GM12878 (cell line): ENCODE measurements around the gene MMEL1. TPM values are rescaled to one million over a fixed set of nuclear protein-coding genes. Genes with fewer than 3 reads are reported as not detected.

ENCODE experiments used
- ATAC-seq: fragments of 200-7000 bp; cut with Tn5 transposase; 3 replicates; pipeline ENCODE4 v1.9.1; 2020; ENCODE audit warnings: mild to moderate bottlenecking, moderate library complexity
- BruUV-seq: library from RNA; stranded (reverse); fragments of 400-500 nt; replicated peaks from 2 replicates; lab custom pipeline; 2021; lab: Mats Ljungman, UMichigan
- CTCF ChIA-PET: fragments of 300-600 bp; sonication (Branson Sonifier 250); formaldehyde crosslinking; extraction: SDS; loops from one replicate; lab custom pipeline; 2021; ENCODE audit warnings: inconsistent platforms; lab: Yijun Ruan, JAX
- POLR2A ChIA-PET: fragments of 350-600 bp; formaldehyde crosslinking; extraction: SDS; loops from one replicate; lab custom pipeline; 2021; ENCODE audit warnings: inconsistent platforms; lab: Charles Lee
- RAD21 ChIA-PET: fragments of 300-600 bp; sonication (Branson Sonifier 250); formaldehyde crosslinking; loops from one replicate; lab custom pipeline; 2023; ENCODE audit warnings: antibody characterized with exemption; ENCODE audit not compliant: unreplicated experiment; lab: Charles Lee
- SMC1A ChIA-PET: fragments of 300-600 bp; sonication (Branson Sonifier 250); formaldehyde crosslinking; loops from one replicate; lab custom pipeline; 2023; ENCODE audit not compliant: unreplicated experiment, uncharacterized antibody; lab: Charles Lee
- DNase-seq: peaks from one replicate; pipeline ENCODE4 v3.0.0-alpha.2; 2011; ENCODE audit warnings: low read depth, low spot score
- FAIRE-seq: peaks from 3 replicates; lab custom pipeline; 2011; peaks lifted over from hg19 to GRCh38; lab: Jason Lieb, UNC
- H2AFZ ChIP-seq: 2 replicates; pipeline ENCODE4 v1.6.0; 2011; ENCODE audit warnings: low read depth, low read length, control low read depth; ENCODE audit not compliant: control insufficient read depth
- H3K27ac ChIP-seq: 2 replicates; pipeline ENCODE4 v1.5.1; 2011; ENCODE audit warnings: control low read depth; ENCODE audit not compliant: control insufficient read depth, insufficient read depth
- H3K27me3 ChIP-seq, 2 experiments: replicated peaks in 1 of 2; 2 replicates each; pipeline versions ENCODE4 v1.6.0 to v1.6.1; 2011; ENCODE audit warnings: low read length in 1 of 2; ENCODE audit not compliant: control insufficient read depth in 2 of 2, insufficient read depth in 2 of 2
- H3K36me3 ChIP-seq, 2 experiments: 2 replicates each; pipeline ENCODE4 v1.5.1; 2011; ENCODE audit warnings: low read length in 1 of 2; ENCODE audit not compliant: control insufficient read depth in 2 of 2, insufficient read depth in 2 of 2
- H3K4me1 ChIP-seq: 2 replicates; pipeline ENCODE4 v1.6.1; 2011; ENCODE audit warnings: mild to moderate bottlenecking, low read length, moderate library complexity, mixed read lengths; ENCODE audit not compliant: control insufficient read depth, insufficient read depth
- H3K4me2 ChIP-seq: 2 replicates; pipeline ENCODE4 v1.6.0; 2011; ENCODE audit warnings: control low read depth; ENCODE audit not compliant: control insufficient read depth, insufficient read depth
- H3K4me3 ChIP-seq: fragments of 200-600 bp; sonication (generic); 2 replicates; pipeline ENCODE4 v1.5.1; 2016
- H3K79me2 ChIP-seq: 2 replicates; pipeline ENCODE4 v1.6.0; 2011; ENCODE audit warnings: low read length; ENCODE audit not compliant: control insufficient read depth, insufficient read depth
- H3K9ac ChIP-seq: 2 replicates; pipeline ENCODE4 v1.8.0; 2011; ENCODE audit warnings: low read length, control low read depth, mixed read lengths; ENCODE audit not compliant: control insufficient read depth, insufficient read depth
- H3K9me3 ChIP-seq: replicated peaks from 3 replicates; pipeline ENCODE4 v1.5.1; 2011; ENCODE audit warnings: mild to moderate bottlenecking, low read length; ENCODE audit not compliant: control insufficient read depth, insufficient read depth
- H4K20me1 ChIP-seq: 2 replicates; pipeline ENCODE4 v1.6.0; 2011; ENCODE audit not compliant: control insufficient read depth, insufficient read depth
- CTCF ChIP-seq, 3 experiments: IDR thresholded peaks in 2 of 3; conservative IDR thresholded peaks in 1 of 3; 2 replicates each; pipeline ENCODE4 v1.5.1; 2011; ENCODE audit warnings: low read depth in 3 of 3, low read length in 3 of 3, mild to moderate bottlenecking in 3 of 3, control low read depth in 2 of 3, moderate library complexity in 2 of 3, inconsistent platforms in 1 of 3, mixed read lengths in 1 of 3; ENCODE audit not compliant: control insufficient read depth in 2 of 3, insufficient read depth in 1 of 3; ENCODE audit errors: extremely low read depth in 1 of 3
- CUX1 ChIP-seq: IDR thresholded peaks from 2 replicates; pipeline ENCODE4 v1.6.1; 2012; ENCODE audit warnings: improper control_type of control experiment, low read depth, low read length; ENCODE audit not compliant: insufficient replicate concordance
- MYB ChIP-seq: fragments of 150-350 bp; IDR thresholded peaks from 2 replicates; pipeline ENCODE4 v1.6.1; 2014; ENCODE audit warnings: mild to moderate bottlenecking, low read depth, low read length, borderline replicate concordance
- MYC ChIP-seq: IDR thresholded peaks from 2 replicates; pipeline ENCODE4 v1.6.1; 2011; ENCODE audit warnings: mild to moderate bottlenecking, low read length, moderate library complexity, inconsistent platforms; ENCODE audit not compliant: insufficient read depth, insufficient replicate concordance, insufficient read length, severe bottlenecking
- NR2C1 ChIP-seq: fragments of 450-650 bp; IDR thresholded peaks from 2 replicates; pipeline ENCODE4 v1.6.1; 2017; ENCODE audit warnings: antibody characterized with exemption, mild to moderate bottlenecking, moderate library complexity
- POLR2A ChIP-seq: IDR thresholded peaks from 2 replicates; pipeline ENCODE4 v1.6.1; 2011; ENCODE audit warnings: low read depth, mild to moderate bottlenecking, low read length
- SKIL ChIP-seq: fragments of 450-650 bp; IDR thresholded peaks from 2 replicates; pipeline ENCODE4 v1.6.1; 2017; ENCODE audit warnings: mild to moderate bottlenecking, low read depth, inconsistent platforms; ENCODE audit not compliant: poor library complexity, severe bottlenecking
- ZNF592 ChIP-seq: fragments of 450-650 bp; IDR thresholded peaks from 2 replicates; pipeline ENCODE4 v1.6.1; 2017; ENCODE audit warnings: mild to moderate bottlenecking, moderate library complexity
- WGBS: methylation state at CpG from one replicate; pipeline ENCODE4 v1.1.6; 2016; ENCODE audit warnings: low lambda C conversion rate; ENCODE audit not compliant: insufficient replicate concordance, insufficient coverage; ENCODE audit errors: missing lambda C conversion rate; 5-methylcytosine and 5-hydroxymethylcytosine counted together
- in situ Hi-C: fragments of 300-500 bp; cut with MboI; formaldehyde crosslinking; loops from 9 replicates; pipeline ENCODE4 v1.14.3; 2018; ENCODE audit warnings: mixed read lengths
- intact Hi-C: fragments of 100-400 bp; cut with micrococcal nuclease; formaldehyde crosslinking; loops from one replicate; pipeline ENCODE4 v1.14.2; 2022; ENCODE audit not compliant: unreplicated experiment
- polyA plus RNA-seq, 11 experiments: library from polyadenylated mRNA; depleted of rRNA in 4 of 11; unstranded in 6 of 11; stranded (reverse) in 5 of 11; fragments of >200 nt; fragmentation: Nextera tagmentation in 4 of 11; fragmentation: Illumina TruSeq in 1 of 11; extraction: Ambion mirVana in 4 of 11; extraction: Trizol in 1 of 11; gene quantifications; 1 replicate in 1 of 11; 2 replicates in 10 of 11; pipeline versions ENCODE4 v1.2.1 to v1.2.3, GENCODE V29; 2011 to 2016; ENCODE audit warnings: inconsistent platforms in 2 of 11, missing spikeins in 2 of 11, low read depth in 1 of 11
- total RNA-seq, 4 experiments: library from RNA; depleted of rRNA in 3 of 4; stranded (reverse); fragments of >200 nt in 3 of 4; fragmentation: Illumina TruSeq in 1 of 4; extraction: Trizol in 1 of 4; gene quantifications; 2 replicates each; pipeline versions ENCODE4 v1.2.1 to v1.2.3, GENCODE V29; 2013 to 2021

MMEL1 gene
- total and polyA plus RNA-seq, 10 of the 15 experiments (the other 5 are each of a cell fraction or from before 2014, with no cell fraction given): 0.11 TPM; not detected in 9

- WGBS: 31% methylated on average over 15 of the region's 15 CpGs
- intact Hi-C loops: no loop called here
- CTCF ChIA-PET: no interaction called here
- RAD21 ChIA-PET: no interaction called here
- H3K79me2 ChIP-seq: no peaks in the 10 kb centered on the region
- H3K27me3 ChIP-seq: no peaks in the 10 kb centered on the region
- H3K4me2 ChIP-seq: no peak overlapping the region
- H3K4me3 ChIP-seq: no peak overlapping the region
- SMC1A ChIA-PET: no interaction called here
- H3K9me3 ChIP-seq: no peaks in the 10 kb centered on the region
- BruUV-seq: no TSS peak
- in situ Hi-C loops: no loop called here
- H4K20me1 ChIP-seq: no peaks in the 10 kb centered on the region
- POLR2A ChIA-PET: no interaction called here
- no peak for ATAC-seq
- no peaks in the 10 kb centered on the region for H3K4me1 ChIP-seq
- H3K9ac ChIP-seq: no peak overlapping the region
- H2AFZ ChIP-seq: no peak overlapping the region
- no peaks in the 10 kb centered on the region for H3K36me3 ChIP-seq
- FAIRE-seq: no peak
- DNase-seq: no peak
- H3K27ac ChIP-seq: no peak overlapping the region
- no peak for TF ChIP-seq SKIL
- no peak for TF ChIP-seq ZNF592
- no peak for TF ChIP-seq MYC
- TF ChIP-seq CTCF (IDR thresholded peaks at IDR 0.05 in 2 of 3, conservative IDR thresholded peaks at IDR 0.05 in 1 of 3; ENCODE audit: control insufficient read depth in 2 of 3, extremely low read depth in 1 of 3, insufficient read depth in 1 of 3, low read depth in 3 of 3, low read length in 3 of 3): no peak
- no peak for TF ChIP-seq NR2C1
- no peak for TF ChIP-seq CUX1
- no peak for TF ChIP-seq POLR2A
- TF ChIP-seq MYB: no peak
These were observed 26.4 kb downstream of the MMEL1 start for GRCh38 chr1:2606396-2606880.
